ENCODE data around the gene RBM6. TPM values are rescaled to one million over a fixed set of nuclear protein-coding genes. Genes with fewer than 3 reads are reported as not detected.

RBM6 gene
- total RNA-seq, 2 donors from 2014 or later, result 123 to 146 TPM

- ATAC-seq (no peak), DNase-seq (no peak)
- intact Hi-C loops (cut with DNase I), result no loop called here
- no peak overlapping the region for H3K4me3 ChIP-seq
- H3K27ac ChIP-seq, result no peak overlapping the region
- no peaks in the 10 kb centered on the region for H3K27me3 ChIP-seq
- H3K4me1 ChIP-seq, result peaks cover 19% of the 10 kb centered on the region
- no peaks in the 10 kb centered on the region for H3K36me3 ChIP-seq (replicated peaks in 1 of 2; ENCODE audit: insufficient read depth in 1 of 2, low read depth in 2 of 2)
- H3K9me3 ChIP-seq, result no peaks in the 10 kb centered on the region
- WGBS, 2 donors, result 76 to 90% methylated on average over 4 of the region's 4 CpGs
- no peak for TF ChIP-seq CTCF (IDR thresholded peaks at IDR 0.05)
- no peak for TF ChIP-seq POLR2A (IDR thresholded peaks at IDR 0.05)
These were observed 13.7 kb upstream of the RBM6 start for GRCh38 chr3:49926117-49926728.

GRCh38 chr3:49927798-49928197, 12.2 kb upstream of the RBM6 start:
- Histone ChIP-seq H3K36me3 (replicated peaks in 1 of 2; ENCODE audit: insufficient read depth in 1 of 2, low read depth in 2 of 2) (no peaks in the 10 kb centered on the region), H3K4me1 (peaks cover 19% of the 10 kb centered on the region), H3K4me3 (no peak overlapping the region), H3K27me3 (no peaks in the 10 kb centered on the region), H3K9me3 (no peaks in the 10 kb centered on the region), H3K27ac (no peak overlapping the region)
- TF ChIP-seq POLR2A (IDR thresholded peaks at IDR 0.05), result no peak
- no peak for TF ChIP-seq CTCF (IDR thresholded peaks at IDR 0.05)
- intact Hi-C loops (cut with DNase I), result no loop called here
- DNase-seq, result no peak
- no peak for ATAC-seq
- WGBS, 2 donors, result 90 to 91% methylated on average over 5 of the region's 5 CpGs

GRCh38 chr3:49928481-49929017, 11.4 kb upstream of the RBM6 start:
- TF ChIP-seq CTCF (IDR thresholded peaks at IDR 0.05) (no peak), POLR2A (IDR thresholded peaks at IDR 0.05) (no peak)
- ATAC-seq, result no peak
- Histone ChIP-seq H3K27ac (peak overlapping the region in 1 of 4 donors; percentile 92), H3K4me1 (peaks cover 19% of the 10 kb centered on the region), H3K4me3 (no peak overlapping the region), H3K9me3 (no peaks in the 10 kb centered on the region), H3K27me3 (no peaks in the 10 kb centered on the region), H3K36me3 (replicated peaks in 1 of 2; ENCODE audit: insufficient read depth in 1 of 2, low read depth in 2 of 2) (no peaks in the 10 kb centered on the region)
- DNase-seq, result no peak
- intact Hi-C loops (cut with DNase I), result no loop called here
- 69 to 70% methylated on average over 3 to 5 of the region's 5 CpGs for WGBS, 2 donors

GRCh38 chr3:49929291-49930167, 10.4 kb upstream of the RBM6 start, which contains the start of gene MON1A:
Gene MON1A, minus strand, starts transcription at chr3:49929811. Its CDS starts 16,465 bp downstream, at chr3:49913346.
- no peaks in the 10 kb centered on the region for H3K36me3 ChIP-seq (replicated peaks in 1 of 2; ENCODE audit: insufficient read depth in 1 of 2, low read depth in 2 of 2)
- 0 to 2% methylated on average over 16 to 56 of the region's 56 CpGs for WGBS, 2 donors
- TF ChIP-seq POLR2A (IDR thresholded peaks at IDR 0.05) (peak; percentile 52 to 84 (median 80)), CTCF (IDR thresholded peaks at IDR 0.05) (peak in 6 of 7 experiments; percentile 7 to 54 (median 34))
- ATAC-seq (peak; percentile 98), DNase-seq (peak; percentile 96)
- no peaks in the 10 kb centered on the region for H3K9me3 ChIP-seq
- intact Hi-C loops (cut with DNase I), result no loop called here
- peak within 1 kb of the TSS; percentile 79 to 92 (median 90) for H3K27ac ChIP-seq
- H3K27me3 ChIP-seq, result no peaks in the 10 kb centered on the region
- H3K4me1 ChIP-seq, result peaks cover 19% of the 10 kb centered on the region
- peak within 1 kb of the TSS; percentile 60 to 69 for H3K4me3 ChIP-seq

Data from body of pancreas (tissue), 4 donors.